ENCODE data around the gene AREL1.

DNA sequence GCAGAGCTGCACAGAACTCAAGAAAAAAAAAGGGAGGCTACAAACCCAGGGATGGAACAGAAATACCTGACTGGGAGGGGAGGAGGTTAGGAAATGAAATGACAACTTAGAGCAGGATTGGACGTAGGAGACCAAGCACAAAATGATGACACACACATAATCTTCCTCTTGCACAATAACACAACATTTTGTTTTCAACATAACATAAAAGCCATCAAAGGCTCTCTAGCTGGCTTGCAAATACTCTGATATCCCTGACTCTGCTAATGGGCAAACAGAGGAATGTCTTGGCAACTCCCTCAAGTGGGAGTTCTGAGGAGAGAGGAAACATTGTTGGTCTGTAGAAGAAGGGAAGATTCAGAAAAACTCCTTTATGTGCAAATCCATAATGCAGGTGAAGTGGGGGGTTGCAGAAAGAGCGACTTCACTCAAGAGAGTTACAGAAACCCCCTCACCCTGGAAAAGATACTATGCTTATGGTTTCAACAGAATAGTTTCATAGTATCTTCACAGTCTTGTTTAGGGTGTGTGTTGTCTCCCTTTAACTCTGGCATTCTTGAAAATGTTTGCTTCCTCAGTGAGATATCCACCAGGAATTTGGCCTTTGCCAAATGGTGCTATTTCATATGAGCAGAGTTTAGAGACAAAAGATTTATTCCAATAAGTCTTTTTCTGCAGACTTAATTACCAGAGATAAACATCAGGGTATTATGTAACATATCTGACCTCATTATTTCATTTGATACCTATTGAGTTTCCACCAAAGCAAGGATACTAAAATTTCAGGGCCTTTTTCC lies 57.1 kb downstream of the AREL1 start:
- TF ChIP-seq EZH2 (IDR thresholded peaks at IDR 0.05; ENCODE audit: insufficient read depth, poor library complexity, severe bottlenecking) (no peak), EZH2phosphoT487 (IDR thresholded peaks at IDR 0.05; ENCODE audit: insufficient read depth, low read depth) (no peak)
